Endothelial cell of umbilical vein (primary cell): ENCODE data around the gene ZNF609. TPM values are rescaled to one million over a fixed set of nuclear protein-coding genes. Genes with fewer than 3 reads are reported as not detected.

Experiments used
- BruUV-seq: library from RNA; stranded (reverse); fragments of 400-500 nt; replicated peaks from 2 replicates; lab custom pipeline; 2021; lab: Mats Ljungman, UMichigan
- CTCF ChIA-PET: fragments of 300-600, 350-600 bp; sonication (Branson Sonifier 250); formaldehyde crosslinking; loops from one replicate; lab custom pipeline; 2021; ENCODE audit warnings: antibody characterized with exemption, inconsistent platforms; lab: Charles Lee
- POLR2A ChIA-PET: fragments of 300-600, 350-600 bp; sonication (Branson Sonifier 250); formaldehyde crosslinking; loops from one replicate; lab custom pipeline; 2021; ENCODE audit warnings: antibody characterized with exemption, inconsistent platforms; lab: Charles Lee
- DNase-seq: peaks from one replicate; pipeline ENCODE4 v3.0.0-alpha.2; 2011; ENCODE audit warnings: low read depth, low spot score
- FAIRE-seq: peaks from 2 replicates; lab custom pipeline; 2011; peaks lifted over from hg19 to GRCh38; lab: Jason Lieb, UNC
- H2AFZ ChIP-seq: 2 replicates; pipeline ENCODE4 v1.6.0; 2012; ENCODE audit warnings: low read depth, low read length, control low read depth, inconsistent platforms
- H3K27ac ChIP-seq: 2 replicates; pipeline ENCODE4 v1.5.1; 2011; ENCODE audit warnings: low read depth, mild to moderate bottlenecking, control low read depth, low read length, moderate library complexity; ENCODE audit not compliant: insufficient read depth
- H3K27me3 ChIP-seq, 2 experiments: 2 replicates each; pipeline versions ENCODE4 v1.6.0 to v1.6.1; 2011; ENCODE audit warnings: low read length in 2 of 2, mixed read lengths in 1 of 2; ENCODE audit not compliant: control insufficient read depth in 2 of 2, insufficient read depth in 2 of 2
- H3K36me3 ChIP-seq, 2 experiments: 2 replicates in 1 of 2; 3 replicates in 1 of 2; pipeline ENCODE4 v1.5.1; 2011; ENCODE audit warnings: low read length in 2 of 2, mild to moderate bottlenecking in 1 of 2, moderate library complexity in 1 of 2; ENCODE audit not compliant: control insufficient read depth in 2 of 2, insufficient read depth in 2 of 2; ENCODE audit errors: extremely low read depth in 1 of 2
- H3K4me1 ChIP-seq: 3 replicates; pipeline ENCODE4 v1.5.1; 2011; ENCODE audit warnings: mild to moderate bottlenecking, low read length; ENCODE audit not compliant: control insufficient read depth, insufficient read depth; ENCODE audit errors: extremely low read depth
- H3K4me2 ChIP-seq: 2 replicates; pipeline ENCODE4 v1.6.1; 2011; ENCODE audit warnings: low read length, control low read depth, mixed read lengths; ENCODE audit not compliant: insufficient read depth
- H3K4me3 ChIP-seq, 3 experiments: fragments of 200-600 bp in 1 of 3; sonication (generic), shearing (Covaris generic) in 1 of 3; replicated peaks in 1 of 3; 2 replicates each; pipeline ENCODE4 v1.5.1; 2011 to 2016; ENCODE audit warnings: control low read depth in 3 of 3, low read length in 3 of 3, mild to moderate bottlenecking in 2 of 3, inconsistent platforms in 1 of 3, low read depth in 1 of 3, moderate library complexity in 1 of 3; ENCODE audit not compliant: insufficient read depth in 1 of 3
- H3K79me2 ChIP-seq: 2 replicates; pipeline ENCODE4 v1.6.0; 2012; ENCODE audit warnings: low read length, inconsistent platforms; ENCODE audit not compliant: control insufficient read depth, insufficient read depth
- H3K9ac ChIP-seq: replicated peaks from 2 replicates; pipeline ENCODE3; 2011; ENCODE audit warnings: low read length, control low read depth; ENCODE audit not compliant: insufficient read depth; ENCODE audit errors: extremely low read depth
- H3K9me1 ChIP-seq: replicated peaks from 3 replicates; pipeline ENCODE4 v1.6.0; 2011; ENCODE audit warnings: mild to moderate bottlenecking, low read length; ENCODE audit not compliant: control insufficient read depth, insufficient read depth; ENCODE audit errors: extremely low read depth
- H3K9me3 ChIP-seq: replicated peaks from 2 replicates; pipeline ENCODE4 v1.5.1; 2012; ENCODE audit warnings: low read length, inconsistent platforms; ENCODE audit not compliant: control insufficient read depth, insufficient read depth
- H4K20me1 ChIP-seq: replicated peaks from 2 replicates; pipeline ENCODE3; 2011; ENCODE audit warnings: mild to moderate bottlenecking, low read length; ENCODE audit not compliant: control insufficient read depth, insufficient read depth; ENCODE audit errors: extremely low read depth
- CTCF ChIP-seq, 2 donors: IDR thresholded peaks; 1 replicate in 1 of 2; 2 replicates in 1 of 2; pipeline ENCODE4 v1.5.1; 2011; ENCODE audit warnings: low read length in 2 of 2, mild to moderate bottlenecking in 2 of 2, moderate library complexity in 2 of 2, control low read depth in 1 of 2, inconsistent platforms in 1 of 2, low read depth in 1 of 2; ENCODE audit not compliant: insufficient read depth in 1 of 2; ENCODE audit errors: extremely low read depth in 1 of 2
- EZH2 ChIP-seq: IDR thresholded peaks from 2 replicates; pipeline ENCODE4 v1.6.1; 2012; ENCODE audit warnings: borderline replicate concordance, low read depth, mild to moderate bottlenecking, moderate library complexity, low read length, inconsistent platforms; ENCODE audit not compliant: severe bottlenecking
- FOS ChIP-seq: IDR thresholded peaks from 2 replicates; pipeline ENCODE4 v1.6.1; 2011; ENCODE audit warnings: mild to moderate bottlenecking, low read length, moderate library complexity, borderline replicate concordance; ENCODE audit not compliant: insufficient read depth
- JUN ChIP-seq: IDR thresholded peaks from 2 replicates; pipeline ENCODE4 v1.6.1; 2011; ENCODE audit warnings: borderline replicate concordance, low read depth; ENCODE audit not compliant: insufficient read length, insufficient read depth
- MAX ChIP-seq: IDR thresholded peaks from 2 replicates; pipeline ENCODE4 v1.6.1; 2011; ENCODE audit not compliant: insufficient read depth, insufficient read length
- MYC ChIP-seq: IDR thresholded peaks from one replicate; pipeline ENCODE4 v1.6.1; 2011; ENCODE audit warnings: mild to moderate bottlenecking, low read depth, low read length
- POLR2A ChIP-seq: IDR thresholded peaks from 2 replicates; pipeline ENCODE4 v1.6.1; 2012; ENCODE audit warnings: low read depth, mild to moderate bottlenecking, control low read depth, low read length
- POLR2AphosphoS5 ChIP-seq: IDR thresholded peaks from 2 replicates; pipeline ENCODE4 v1.6.1; 2012; ENCODE audit warnings: low read depth, mild to moderate bottlenecking, control low read depth, low read length, moderate library complexity; ENCODE audit not compliant: insufficient read depth
- dilution Hi-C: fragments of 300-500 bp; cut with MboI; formaldehyde crosslinking; loops from one replicate; pipeline ENCODE4 v1.15.0; 2019; ENCODE audit warnings: low sequenced_read_pairs; ENCODE audit not compliant: extremely low pct_ligation_motif_present
- intact Hi-C: fragments of 100-400 bp; cut with micrococcal nuclease; formaldehyde crosslinking; loops from one replicate; pipeline ENCODE4 v1.10.0; 2022
- polyA plus RNA-seq, 4 experiments: library from polyadenylated mRNA; depleted of rRNA in 3 of 4; stranded (reverse) in 3 of 4; unstranded in 1 of 4; fragments of >200 nt; gene quantifications; 2 replicates each; pipeline versions ENCODE4 v1.2.1 to v1.2.3, GENCODE V29; 2011 to 2012; ENCODE audit warnings: missing spikeins in 1 of 4
- total RNA-seq: library from RNA; stranded (reverse); gene quantifications from 2 replicates; pipeline ENCODE4 v1.2.3, GENCODE V29; 2021

The ZNF609 gene
- total and polyA plus RNA-seq, 2 donors (not counting 3 experiments of a cell fraction or from before 2014, with no cell fraction given) = 18.2 to 49.6 TPM

- Histone ChIP-seq H3K9ac (no peak overlapping the region), H3K4me2 (peak overlapping the region; percentile 8), H3K9me1 (no peaks in the 10 kb centered on the region), H3K79me2 (peaks cover 90% of the 10 kb centered on the region), H3K27ac (no peak overlapping the region), H2AFZ (no peak overlapping the region), H3K36me3 (peaks cover 0 to 12% of the 10 kb centered on the region in 2 experiments), H3K4me1 (peaks cover 34% of the 10 kb centered on the region), H3K4me3 (no peak overlapping the region), H3K27me3 (no peaks in the 10 kb centered on the region), H4K20me1 (peaks cover 2% of the 10 kb centered on the region), H3K9me3 (no peaks in the 10 kb centered on the region)
- no peak for DNase-seq
- dilution Hi-C loops = no loop called here
- ChIA-PET POLR2A (interaction anchor here (1.2 kb wide), 1 partner anchor 9 kb away, joined by 3 read pairs; no protein-coding TSS in a partner anchor), CTCF (interaction anchor here (0.7 to 1.7 kb wide), 8 partner anchors 9 to 123 kb away, joined by 3 to 11 read pairs (median 3); no protein-coding TSS in a partner anchor)
- TF ChIP-seq POLR2A (no peak), JUN (no peak), EZH2 (no peak), MYC (no peak), CTCF (IDR thresholded peaks at IDR 0.05; ENCODE audit: extremely low read depth in 1 of 2, insufficient read depth in 1 of 2, low read depth in 1 of 2, low read length in 2 of 2) (no peak), FOS (no peak), MAX (no peak), POLR2AphosphoS5 (no peak)
- no TSS peak for BruUV-seq
- intact Hi-C loops = no loop called here
- FAIRE-seq = no peak
Measured at GRCh38 chr15:64530472-64530871, 70.1 kb downstream of the ZNF609 start.
